HepG2 (cell line): ENCODE results near the gene MAP4K3. TPM values are rescaled to one million over a fixed set of nuclear protein-coding genes. Genes with fewer than 3 reads are reported as not detected.

ENCODE experiments used
- CHD2 ChIP-seq: IDR thresholded peaks from 2 replicates; pipeline ENCODE4 v1.6.1; 2011; ENCODE audit warnings: low read depth, low read length, improper control_type of control experiment
- CREB1 ChIP-seq, 2 experiments: fragments of 450-650 bp in 1 of 2; IDR thresholded peaks; 2 replicates each; pipeline ENCODE4 v1.6.1; 2016 to 2017; ENCODE audit warnings: control low read depth in 1 of 2, mild to moderate bottlenecking in 1 of 2, missing compliant biosample characterization in 1 of 2, missing genetic modification characterization in 1 of 2
- CREBL2 ChIP-seq: sonication (generic); formaldehyde crosslinking; IDR thresholded peaks from 2 replicates; pipeline ENCODE4 v1.8.1; 2023; ENCODE audit warnings: missing genetic modification reagents, mild to moderate bottlenecking, borderline replicate concordance
- MAZ ChIP-seq, 2 experiments: sonication (generic) in 1 of 2; formaldehyde crosslinking in 1 of 2; IDR thresholded peaks; 2 replicates each; pipeline versions ENCODE4 v1.5.0 to v1.6.1; 2012 to 2020; ENCODE audit warnings: low read depth in 2 of 2, mild to moderate bottlenecking in 2 of 2, borderline replicate concordance in 1 of 2, improper control_type of control experiment in 1 of 2, low read length in 1 of 2, missing genetic modification reagents in 1 of 2, moderate library complexity in 1 of 2
- POLR2AphosphoS5 ChIP-seq: IDR thresholded peaks from 2 replicates; pipeline ENCODE4 v1.6.1; 2012; ENCODE audit warnings: low read depth, low read length
- PRMT3 ChIP-seq: sonication (generic); formaldehyde crosslinking; IDR thresholded peaks from 2 replicates; pipeline ENCODE4 v1.8.1; 2022; ENCODE audit warnings: low read depth, mild to moderate bottlenecking, moderate library complexity, missing genetic modification reagents, borderline replicate concordance
- SRSF1 ChIP-seq: fragments of 200-400 bp; formaldehyde crosslinking; optimal IDR thresholded peaks from 2 replicates; pipeline ENCODE3; 2017; ENCODE audit warnings: mild to moderate bottlenecking, low read depth, low read length, moderate library complexity
- TBX3 ChIP-seq: fragments of 450-650 bp; IDR thresholded peaks from 2 replicates; pipeline ENCODE4 v1.6.1; 2017; ENCODE audit warnings: antibody characterized with exemption, mild to moderate bottlenecking, inconsistent platforms, borderline replicate concordance
- TCF12 ChIP-seq, 2 experiments: fragments of 450-650 bp in 1 of 2; sonication (generic) in 1 of 2; formaldehyde crosslinking in 1 of 2; IDR thresholded peaks; 2 replicates each; pipeline versions ENCODE4 v1.6.1 to v1.8.0; 2017 to 2022; ENCODE audit warnings: antibody characterized with exemption in 1 of 2, mild to moderate bottlenecking in 1 of 2, missing genetic modification reagents in 1 of 2, moderate library complexity in 1 of 2
- ZNF138 ChIP-seq: sonication (generic); formaldehyde crosslinking; IDR thresholded peaks from 2 replicates; pipeline ENCODE4 v1.5.0; 2020; ENCODE audit warnings: mild to moderate bottlenecking, low read depth, missing genetic modification reagents
- ZNF256 ChIP-seq: sonication (generic); formaldehyde crosslinking; conservative IDR thresholded peaks from 2 replicates; pipeline ENCODE4 v1.4.0; 2020; ENCODE audit warnings: missing genetic modification reagents
- ZNF318 ChIP-seq: sonication (generic); formaldehyde crosslinking; IDR thresholded peaks from 2 replicates; pipeline ENCODE4 v1.4.0; 2020; ENCODE audit warnings: mild to moderate bottlenecking, missing genetic modification reagents
- ZNF329 ChIP-seq: sonication (generic); formaldehyde crosslinking; IDR thresholded peaks from 2 replicates; pipeline ENCODE4 v1.9.0; 2021; ENCODE audit warnings: low read depth, mild to moderate bottlenecking, missing genetic modification reagents
- ZNF484 ChIP-seq: sonication (generic); formaldehyde crosslinking; IDR thresholded peaks from 2 replicates; pipeline ENCODE4 v1.5.1; 2020; ENCODE audit warnings: mild to moderate bottlenecking, low read depth, missing genetic modification reagents, borderline replicate concordance
- ZNF543 ChIP-seq: sonication (generic); formaldehyde crosslinking; IDR thresholded peaks from 2 replicates; pipeline ENCODE4 v1.4.0; 2020; ENCODE audit warnings: mild to moderate bottlenecking, missing genetic modification reagents
- ZNF737 ChIP-seq: sonication (generic); formaldehyde crosslinking; IDR thresholded peaks from 2 replicates; pipeline ENCODE4 v1.5.0; 2020; ENCODE audit warnings: missing genetic modification reagents, mild to moderate bottlenecking, borderline replicate concordance
- ZNF841 ChIP-seq: sonication (generic); formaldehyde crosslinking; IDR thresholded peaks from 2 replicates; pipeline ENCODE4 v1.8.1; 2023; ENCODE audit warnings: missing genetic modification reagents, borderline replicate concordance
- polyA plus RNA-seq, 8 experiments: library from polyadenylated mRNA; depleted of rRNA in 3 of 8; stranded (reverse) in 7 of 8; unstranded in 1 of 8; fragments of >200 nt; fragmentation: Illumina TruSeq in 4 of 8; extraction: Trizol in 4 of 8; gene quantifications; 2 replicates each; pipeline versions ENCODE4 v1.2.1 to v1.2.3, GENCODE V29; 2011 to 2016; ENCODE audit warnings: low read depth in 4 of 8, missing spikeins in 1 of 8, mixed read lengths in 1 of 8; ENCODE audit not compliant: insufficient read depth in 1 of 8
- total RNA-seq, 5 experiments: library from RNA; depleted of rRNA; stranded (reverse); fragments of >200 nt; fragmentation: Illumina TruSeq; extraction: Trizol; gene quantifications; 2 replicates each; pipeline ENCODE4 v1.2.3, GENCODE V29; 2016; ENCODE audit warnings: low read depth in 1 of 5
- TF ChIP-seq, protein P1 (sequence below): IDR thresholded peaks from 2 replicates; pipeline ENCODE4 v1.6.1; 2016

MAP4K3 gene
- total and polyA plus RNA-seq, 2 of the 13 experiments (the other 11 are each of a cell fraction or from before 2014, with no cell fraction given), result 45.9 to 53.2 TPM

GRCh38 chr2:39216346-39217191 lies 220.5 kb downstream of the MAP4K3 start (continued):
- TF ChIP-seq ZNF318 (CRISPR knock-in tag) (no peak), ZNF841 (no peak), ZNF484 (CRISPR knock-in tag) (no peak), POLR2AphosphoS5 (no peak), MAZ (IDR thresholded peaks at IDR 0.05; ENCODE audit: borderline replicate concordance, low read depth, low read length) (no peak), MAZ (CRISPR knock-in tag; IDR thresholded peaks at IDR 0.05; ENCODE audit: low read depth) (no peak), ZNF543 (no peak), CREBL2 (CRISPR knock-in tag) (no peak), ZNF737 (CRISPR knock-in tag) (no peak), ZNF329 (CRISPR knock-in tag) (no peak), ZNF256 (no peak), TCF12 (IDR thresholded peaks at IDR 0.05) (no peak), TCF12 (CRISPR knock-in tag; IDR thresholded peaks at IDR 0.05) (no peak), CREB1 (IDR thresholded peaks at IDR 0.05) (no peak), CREB1 (CRISPR knock-in tag; IDR thresholded peaks at IDR 0.05) (peak; percentile 25; the same call in 1 of the 2 replicates), SRSF1 (no peak), ZNF138 (CRISPR knock-in tag) (no peak), TBX3 (peak; percentile 93), CHD2 (no peak), PRMT3 (no peak)
- TF ChIP-seq, protein P1, sequence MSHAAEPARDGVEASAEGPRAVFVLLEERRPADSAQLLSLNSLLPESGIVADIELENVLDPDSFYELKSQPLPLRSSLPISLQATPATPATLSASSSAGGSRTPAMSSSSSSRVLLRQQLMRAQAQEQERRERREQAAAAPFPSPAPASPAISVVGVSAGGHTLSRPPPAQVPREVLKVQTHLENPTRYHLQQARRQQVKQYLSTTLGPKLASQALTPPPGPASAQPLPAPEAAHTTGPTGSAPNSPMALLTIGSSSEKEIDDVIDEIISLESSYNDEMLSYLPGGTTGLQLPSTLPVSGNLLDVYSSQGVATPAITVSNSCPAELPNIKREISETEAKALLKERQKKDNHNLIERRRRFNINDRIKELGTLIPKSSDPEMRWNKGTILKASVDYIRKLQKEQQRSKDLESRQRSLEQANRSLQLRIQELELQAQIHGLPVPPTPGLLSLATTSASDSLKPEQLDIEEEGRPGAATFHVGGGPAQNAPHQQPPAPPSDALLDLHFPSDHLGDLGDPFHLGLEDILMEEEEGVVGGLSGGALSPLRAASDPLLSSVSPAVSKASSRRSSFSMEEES (CRISPR knock-in tag), result no peak
